GM12878 (cell line): Measurements from ENCODE around the gene PVRIG. TPM values are rescaled to one million over a fixed set of nuclear protein-coding genes. Genes with fewer than 3 reads are reported as not detected.

Source experiments
- ATAC-seq: fragments of 200-7000 bp; cut with Tn5 transposase; 3 replicates; pipeline ENCODE4 v1.9.1; 2020; ENCODE audit warnings: mild to moderate bottlenecking, moderate library complexity
- BruUV-seq: library from RNA; stranded (reverse); fragments of 400-500 nt; replicated peaks from 2 replicates; lab custom pipeline; 2021; lab: Mats Ljungman, UMichigan
- CTCF ChIA-PET: fragments of 300-600 bp; sonication (Branson Sonifier 250); formaldehyde crosslinking; extraction: SDS; loops from one replicate; lab custom pipeline; 2021; ENCODE audit warnings: inconsistent platforms; lab: Yijun Ruan, JAX
- POLR2A ChIA-PET: fragments of 350-600 bp; formaldehyde crosslinking; extraction: SDS; loops from one replicate; lab custom pipeline; 2021; ENCODE audit warnings: inconsistent platforms; lab: Charles Lee
- RAD21 ChIA-PET: fragments of 300-600 bp; sonication (Branson Sonifier 250); formaldehyde crosslinking; loops from one replicate; lab custom pipeline; 2023; ENCODE audit warnings: antibody characterized with exemption; ENCODE audit not compliant: unreplicated experiment; lab: Charles Lee
- SMC1A ChIA-PET: fragments of 300-600 bp; sonication (Branson Sonifier 250); formaldehyde crosslinking; loops from one replicate; lab custom pipeline; 2023; ENCODE audit not compliant: unreplicated experiment, uncharacterized antibody; lab: Charles Lee
- DNase-seq: peaks from one replicate; pipeline ENCODE4 v3.0.0-alpha.2; 2011; ENCODE audit warnings: low read depth, low spot score
- FAIRE-seq: peaks from 3 replicates; lab custom pipeline; 2011; peaks lifted over from hg19 to GRCh38; lab: Jason Lieb, UNC
- H2AFZ ChIP-seq: 2 replicates; pipeline ENCODE4 v1.6.0; 2011; ENCODE audit warnings: low read depth, low read length, control low read depth; ENCODE audit not compliant: control insufficient read depth
- H3K27ac ChIP-seq: 2 replicates; pipeline ENCODE4 v1.5.1; 2011; ENCODE audit warnings: control low read depth; ENCODE audit not compliant: control insufficient read depth, insufficient read depth
- H3K27me3 ChIP-seq, 2 experiments: replicated peaks in 1 of 2; 2 replicates each; pipeline versions ENCODE4 v1.6.0 to v1.6.1; 2011; ENCODE audit warnings: low read length in 1 of 2; ENCODE audit not compliant: control insufficient read depth in 2 of 2, insufficient read depth in 2 of 2
- H3K36me3 ChIP-seq, 2 experiments: 2 replicates each; pipeline ENCODE4 v1.5.1; 2011; ENCODE audit warnings: low read length in 1 of 2; ENCODE audit not compliant: control insufficient read depth in 2 of 2, insufficient read depth in 2 of 2
- H3K4me1 ChIP-seq: 2 replicates; pipeline ENCODE4 v1.6.1; 2011; ENCODE audit warnings: mild to moderate bottlenecking, low read length, moderate library complexity, mixed read lengths; ENCODE audit not compliant: control insufficient read depth, insufficient read depth
- H3K4me2 ChIP-seq: 2 replicates; pipeline ENCODE4 v1.6.0; 2011; ENCODE audit warnings: control low read depth; ENCODE audit not compliant: control insufficient read depth, insufficient read depth
- H3K4me3 ChIP-seq: fragments of 200-600 bp; sonication (generic); 2 replicates; pipeline ENCODE4 v1.5.1; 2016
- H3K79me2 ChIP-seq: 2 replicates; pipeline ENCODE4 v1.6.0; 2011; ENCODE audit warnings: low read length; ENCODE audit not compliant: control insufficient read depth, insufficient read depth
- H3K9ac ChIP-seq: 2 replicates; pipeline ENCODE4 v1.8.0; 2011; ENCODE audit warnings: low read length, control low read depth, mixed read lengths; ENCODE audit not compliant: control insufficient read depth, insufficient read depth
- H3K9me3 ChIP-seq: replicated peaks from 3 replicates; pipeline ENCODE4 v1.5.1; 2011; ENCODE audit warnings: mild to moderate bottlenecking, low read length; ENCODE audit not compliant: control insufficient read depth, insufficient read depth
- H4K20me1 ChIP-seq: 2 replicates; pipeline ENCODE4 v1.6.0; 2011; ENCODE audit not compliant: control insufficient read depth, insufficient read depth
- CBX5 ChIP-seq: sonication (generic); IDR thresholded peaks from 2 replicates; pipeline ENCODE4 v1.6.1; 2016; ENCODE audit warnings: low read depth, moderate library complexity, mild to moderate bottlenecking, inconsistent platforms
- WGBS: methylation state at CpG from one replicate; pipeline ENCODE4 v1.1.6; 2016; ENCODE audit warnings: low lambda C conversion rate; ENCODE audit not compliant: insufficient replicate concordance, insufficient coverage; ENCODE audit errors: missing lambda C conversion rate; 5-methylcytosine and 5-hydroxymethylcytosine counted together
- in situ Hi-C: fragments of 300-500 bp; cut with MboI; formaldehyde crosslinking; loops from 9 replicates; pipeline ENCODE4 v1.14.3; 2018; ENCODE audit warnings: mixed read lengths
- intact Hi-C: fragments of 100-400 bp; cut with micrococcal nuclease; formaldehyde crosslinking; loops from one replicate; pipeline ENCODE4 v1.14.2; 2022; ENCODE audit not compliant: unreplicated experiment
- polyA plus RNA-seq, 11 experiments: library from polyadenylated mRNA; depleted of rRNA in 4 of 11; unstranded in 6 of 11; stranded (reverse) in 5 of 11; fragments of >200 nt; fragmentation: Nextera tagmentation in 4 of 11; fragmentation: Illumina TruSeq in 1 of 11; extraction: Ambion mirVana in 4 of 11; extraction: Trizol in 1 of 11; gene quantifications; 1 replicate in 1 of 11; 2 replicates in 10 of 11; pipeline versions ENCODE4 v1.2.1 to v1.2.3, GENCODE V29; 2011 to 2016; ENCODE audit warnings: inconsistent platforms in 2 of 11, missing spikeins in 2 of 11, low read depth in 1 of 11
- total RNA-seq, 4 experiments: library from RNA; depleted of rRNA in 3 of 4; stranded (reverse); fragments of >200 nt in 3 of 4; fragmentation: Illumina TruSeq in 1 of 4; extraction: Trizol in 1 of 4; gene quantifications; 2 replicates each; pipeline versions ENCODE4 v1.2.1 to v1.2.3, GENCODE V29; 2013 to 2021
- TF ChIP-seq, protein P1 (sequence below): IDR thresholded peaks from 2 replicates; pipeline ENCODE4 v1.6.1; 2012; ENCODE audit warnings: low read depth, low read length, improper control_type of control experiment
- TF ChIP-seq, protein P2 (sequence below): fragments of 450-650 bp; IDR thresholded peaks from 2 replicates; pipeline ENCODE4 v1.6.1; 2017; ENCODE audit warnings: low read depth, mild to moderate bottlenecking, moderate library complexity

Gene PVRIG
- total and polyA plus RNA-seq, 10 of the 15 experiments (the other 5 are each of a cell fraction or from before 2014, with no cell fraction given), result 1.3 to 44.0 (median 17.9) TPM

DNA sequence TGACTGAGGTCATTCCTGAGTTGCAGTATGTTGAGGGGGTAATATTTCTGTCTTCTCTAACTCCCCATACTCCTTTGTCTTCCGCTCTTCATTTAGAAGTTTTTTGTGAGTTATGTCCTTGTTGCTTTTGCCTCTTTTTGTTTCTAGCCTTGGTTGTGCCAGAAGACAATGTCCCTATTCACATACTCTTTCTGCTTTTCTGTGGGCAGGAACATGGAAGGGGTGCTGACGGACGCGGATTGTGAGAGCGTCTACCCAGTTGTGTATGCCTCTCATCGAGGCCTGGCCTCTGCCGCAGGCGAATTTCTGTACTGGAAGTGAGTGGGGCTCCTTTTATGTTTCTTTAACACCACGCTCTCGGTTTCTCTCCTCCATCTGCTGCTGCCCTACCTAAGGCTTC is 21.5 kb upstream of the PVRIG start:
- H3K9me3 ChIP-seq, result no peaks in the 10 kb centered on the region
- H3K4me3 ChIP-seq, result no peak overlapping the region
- DNase-seq (no peak), FAIRE-seq (no peak), ATAC-seq (no peak)
- WGBS, result 92% methylated on average over 10 of the region's 10 CpGs
- intact Hi-C loops (no loop called here), in situ Hi-C loops (no loop called here)
- ChIA-PET SMC1A (interaction anchor here (5.2 to 7.0 kb wide), 2 partner anchors 11 to 12 kb away, joined by 54 to 112 read pairs; no protein-coding TSS in a partner anchor), CTCF (interaction anchor here (1.7 to 7.0 kb wide), 3 partner anchors 9 to 19 kb away, joined by 9 to 65 read pairs (median 26); no protein-coding TSS in a partner anchor), POLR2A (interaction anchor here (5.6 kb wide), 1 partner anchor 14 kb away, joined by 86 read pairs; no protein-coding TSS in a partner anchor), RAD21 (no interaction called here)
- no peaks in the 10 kb centered on the region for H3K27me3 ChIP-seq
- no peaks in the 10 kb centered on the region for H4K20me1 ChIP-seq
- no peak overlapping the region for H2AFZ ChIP-seq
- no peak overlapping the region for H3K4me2 ChIP-seq
- H3K27ac ChIP-seq, result no peak overlapping the region
- H3K36me3 ChIP-seq, result no peaks in the 10 kb centered on the region
- BruUV-seq, result no TSS peak
- TF ChIP-seq, protein P1, sequence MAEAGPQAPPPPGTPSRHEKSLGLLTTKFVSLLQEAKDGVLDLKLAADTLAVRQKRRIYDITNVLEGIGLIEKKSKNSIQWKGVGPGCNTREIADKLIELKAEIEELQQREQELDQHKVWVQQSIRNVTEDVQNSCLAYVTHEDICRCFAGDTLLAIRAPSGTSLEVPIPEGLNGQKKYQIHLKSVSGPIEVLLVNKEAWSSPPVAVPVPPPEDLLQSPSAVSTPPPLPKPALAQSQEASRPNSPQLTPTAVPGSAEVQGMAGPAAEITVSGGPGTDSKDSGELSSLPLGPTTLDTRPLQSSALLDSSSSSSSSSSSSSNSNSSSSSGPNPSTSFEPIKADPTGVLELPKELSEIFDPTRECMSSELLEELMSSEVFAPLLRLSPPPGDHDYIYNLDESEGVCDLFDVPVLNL, result no peak
- TF ChIP-seq CBX5, result no peak
- TF ChIP-seq, protein P2, sequence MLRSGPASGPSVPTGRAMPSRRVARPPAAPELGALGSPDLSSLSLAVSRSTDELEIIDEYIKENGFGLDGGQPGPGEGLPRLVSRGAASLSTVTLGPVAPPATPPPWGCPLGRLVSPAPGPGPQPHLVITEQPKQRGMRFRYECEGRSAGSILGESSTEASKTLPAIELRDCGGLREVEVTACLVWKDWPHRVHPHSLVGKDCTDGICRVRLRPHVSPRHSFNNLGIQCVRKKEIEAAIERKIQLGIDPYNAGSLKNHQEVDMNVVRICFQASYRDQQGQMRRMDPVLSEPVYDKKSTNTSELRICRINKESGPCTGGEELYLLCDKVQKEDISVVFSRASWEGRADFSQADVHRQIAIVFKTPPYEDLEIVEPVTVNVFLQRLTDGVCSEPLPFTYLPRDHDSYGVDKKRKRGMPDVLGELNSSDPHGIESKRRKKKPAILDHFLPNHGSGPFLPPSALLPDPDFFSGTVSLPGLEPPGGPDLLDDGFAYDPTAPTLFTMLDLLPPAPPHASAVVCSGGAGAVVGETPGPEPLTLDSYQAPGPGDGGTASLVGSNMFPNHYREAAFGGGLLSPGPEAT, result no peak
- peaks cover 25% of the 10 kb centered on the region for H3K4me1 ChIP-seq
- no peak overlapping the region for H3K9ac ChIP-seq
- no peaks in the 10 kb centered on the region for H3K79me2 ChIP-seq
